GM06990 (cell line): Measurements from ENCODE around the gene GPR17.

ENCODE experiments used
- DNase-seq: peaks from one replicate; pipeline ENCODE4 v3.0.0-alpha.2; 2011; ENCODE audit not compliant: insufficient read length; ENCODE audit errors: extremely low read depth
- H3K27me3 ChIP-seq: replicated peaks from 2 replicates; pipeline ENCODE4 v1.6.0; 2011; ENCODE audit warnings: low read length; ENCODE audit not compliant: control insufficient read depth, insufficient read depth
- H3K36me3 ChIP-seq: 2 replicates; pipeline ENCODE4 v1.5.1; 2011; ENCODE audit warnings: low read length; ENCODE audit not compliant: control insufficient read depth, insufficient read depth
- H3K4me3 ChIP-seq: replicated peaks from 2 replicates; pipeline ENCODE4 v1.5.1; 2011; ENCODE audit warnings: low read depth, mild to moderate bottlenecking, control low read depth, low read length
- TF ChIP-seq, protein P1 (sequence below): IDR thresholded peaks from 2 replicates; pipeline ENCODE4 v1.5.1; 2011; ENCODE audit warnings: low read length, control low read depth, mild to moderate bottlenecking, inconsistent platforms; ENCODE audit not compliant: insufficient read depth, poor library complexity, severe bottlenecking

The GPR17 gene

GRCh38 chr2:127653421-127654083, 7.6 kb downstream of the GPR17 start:
- Histone ChIP-seq H3K4me3 (no peak overlapping the region), H3K27me3 (0 out of 2 replicates have a peak, but pooled peaks cover 2% of the 10 kb centered on the region), H3K36me3 (no peaks in the 10 kb centered on the region)
- TF ChIP-seq, protein P1, sequence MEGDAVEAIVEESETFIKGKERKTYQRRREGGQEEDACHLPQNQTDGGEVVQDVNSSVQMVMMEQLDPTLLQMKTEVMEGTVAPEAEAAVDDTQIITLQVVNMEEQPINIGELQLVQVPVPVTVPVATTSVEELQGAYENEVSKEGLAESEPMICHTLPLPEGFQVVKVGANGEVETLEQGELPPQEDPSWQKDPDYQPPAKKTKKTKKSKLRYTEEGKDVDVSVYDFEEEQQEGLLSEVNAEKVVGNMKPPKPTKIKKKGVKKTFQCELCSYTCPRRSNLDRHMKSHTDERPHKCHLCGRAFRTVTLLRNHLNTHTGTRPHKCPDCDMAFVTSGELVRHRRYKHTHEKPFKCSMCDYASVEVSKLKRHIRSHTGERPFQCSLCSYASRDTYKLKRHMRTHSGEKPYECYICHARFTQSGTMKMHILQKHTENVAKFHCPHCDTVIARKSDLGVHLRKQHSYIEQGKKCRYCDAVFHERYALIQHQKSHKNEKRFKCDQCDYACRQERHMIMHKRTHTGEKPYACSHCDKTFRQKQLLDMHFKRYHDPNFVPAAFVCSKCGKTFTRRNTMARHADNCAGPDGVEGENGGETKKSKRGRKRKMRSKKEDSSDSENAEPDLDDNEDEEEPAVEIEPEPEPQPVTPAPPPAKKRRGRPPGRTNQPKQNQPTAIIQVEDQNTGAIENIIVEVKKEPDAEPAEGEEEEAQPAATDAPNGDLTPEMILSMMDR = no peak
- DNase-seq = no peak

GRCh38 chr2:127654084-127654837, 8.3 kb downstream of the GPR17 start:
- Histone ChIP-seq H3K36me3 (no peaks in the 10 kb centered on the region), H3K27me3 (0 out of 2 replicates have a peak, but pooled peaks cover 2% of the 10 kb centered on the region), H3K4me3 (no peak overlapping the region)
- TF ChIP-seq, protein P1 = no peak
- DNase-seq = no peak

DNA sequence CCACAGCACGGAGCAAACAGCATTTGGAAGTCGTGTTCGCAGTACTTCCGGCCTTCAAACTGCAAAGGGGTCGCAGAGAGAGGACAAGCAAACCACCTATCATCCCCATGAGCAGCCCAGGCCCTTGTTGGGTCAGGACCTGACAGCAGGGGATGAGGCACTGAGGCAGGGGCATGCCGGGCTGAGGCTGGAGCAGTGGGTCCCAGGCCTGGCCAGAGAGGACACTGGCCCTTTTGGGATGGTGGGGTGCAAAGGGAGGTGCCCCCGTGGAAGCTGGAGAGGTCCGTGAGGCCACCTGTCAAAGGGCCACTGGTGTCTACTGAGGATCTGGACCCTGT, 8.9 kb downstream of the GPR17 start:
- TF ChIP-seq, protein P1 = no peak
- Histone ChIP-seq H3K27me3 (0 out of 2 replicates have a peak, but pooled peaks cover 2% of the 10 kb centered on the region), H3K4me3 (no peak overlapping the region), H3K36me3 (no peaks in the 10 kb centered on the region)
- no peak for DNase-seq

- DNase-seq = no peak
- Histone ChIP-seq H3K4me3 (no peak overlapping the region), H3K27me3 (0 out of 2 replicates have a peak, but pooled peaks cover 2% of the 10 kb centered on the region), H3K36me3 (no peaks in the 10 kb centered on the region)
- TF ChIP-seq, protein P1 = no peak
These were observed 9.5 kb downstream of the GPR17 start for GRCh38 chr2:127655209-127656073.

- DNase-seq = no peak
- Histone ChIP-seq H3K4me3 (no peak overlapping the region), H3K36me3 (no peaks in the 10 kb centered on the region), H3K27me3 (0 out of 2 replicates have a peak, but pooled peaks cover 2% of the 10 kb centered on the region)
- TF ChIP-seq, protein P1 = no peak
These were observed 10.7 kb downstream of the GPR17 start for GRCh38 chr2:127656569-127657231.
